Hematopoietic multipotent progenitor cell treated with erythropoietin and hydrocortisone succinate and interleukin-3 and kit ligand, for 15 days (in vitro differentiated cells): ENCODE measurements around the gene MAN1A1.

Experiments used
- DNase-seq: peaks from one replicate; pipeline ENCODE4 v3.0.0-alpha.2; 2015; ENCODE audit warnings: low spot score

The MAN1A1 gene

DNA sequence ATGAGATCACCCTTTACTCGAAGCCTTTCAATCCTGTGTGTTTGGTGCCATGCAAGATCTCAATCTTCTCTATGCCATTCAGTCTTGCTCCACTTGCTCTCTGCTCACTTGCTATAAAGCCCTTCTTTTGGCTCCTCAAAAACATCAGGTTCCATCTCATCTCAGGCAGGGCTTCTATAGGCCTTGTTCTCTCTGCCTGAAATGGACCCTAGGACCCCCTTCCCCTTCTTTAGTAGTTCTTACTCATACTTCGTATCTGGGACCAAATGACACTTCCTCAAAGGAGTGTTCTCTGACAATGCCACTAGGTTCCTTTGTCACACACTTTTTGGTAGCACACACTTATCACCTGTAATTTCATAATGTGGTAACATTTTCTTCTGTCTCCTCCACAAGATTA, 154.4 kb downstream of the MAN1A1 start:
- DNase-seq, result no peak

DNA sequence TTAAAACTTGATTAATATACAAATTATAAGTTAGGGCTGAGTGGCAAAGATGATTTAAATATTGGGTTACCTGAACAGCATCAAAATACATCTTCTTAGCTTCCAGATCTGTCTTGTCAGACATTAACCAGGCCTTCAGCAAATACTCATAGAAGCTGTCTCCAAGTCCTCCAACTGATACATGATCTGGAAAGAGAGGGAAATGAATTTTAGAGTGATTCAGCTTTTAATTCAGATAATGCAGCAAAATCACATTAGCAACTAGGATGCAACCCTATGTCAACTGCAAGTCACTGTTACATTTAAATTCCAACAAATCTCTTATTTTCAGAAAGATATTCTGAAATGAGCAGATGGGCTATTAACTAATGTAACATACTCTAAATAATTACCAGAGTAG, 155.9 kb downstream of the MAN1A1 start:
- DNase-seq, result no peak

DNA sequence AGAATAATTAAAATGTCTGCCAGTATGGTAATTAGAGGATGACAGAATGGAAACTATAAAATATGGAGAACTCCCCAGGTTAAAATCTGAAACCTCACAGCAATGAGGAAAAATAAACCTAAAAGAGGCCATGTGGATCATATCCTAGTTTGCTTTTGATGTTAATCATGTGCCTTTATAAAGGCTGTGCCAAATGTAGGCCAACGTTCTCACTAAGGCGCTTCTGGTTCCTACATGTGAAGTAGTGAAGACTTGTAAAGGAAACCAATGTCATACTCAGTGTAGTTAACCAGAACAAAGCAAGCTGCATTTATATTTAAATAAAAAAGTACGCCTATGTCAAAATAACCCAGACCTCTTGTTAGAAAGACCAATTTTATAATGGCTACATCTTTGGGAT, 157.4 kb downstream of the MAN1A1 start:
- no peak for DNase-seq

DNA sequence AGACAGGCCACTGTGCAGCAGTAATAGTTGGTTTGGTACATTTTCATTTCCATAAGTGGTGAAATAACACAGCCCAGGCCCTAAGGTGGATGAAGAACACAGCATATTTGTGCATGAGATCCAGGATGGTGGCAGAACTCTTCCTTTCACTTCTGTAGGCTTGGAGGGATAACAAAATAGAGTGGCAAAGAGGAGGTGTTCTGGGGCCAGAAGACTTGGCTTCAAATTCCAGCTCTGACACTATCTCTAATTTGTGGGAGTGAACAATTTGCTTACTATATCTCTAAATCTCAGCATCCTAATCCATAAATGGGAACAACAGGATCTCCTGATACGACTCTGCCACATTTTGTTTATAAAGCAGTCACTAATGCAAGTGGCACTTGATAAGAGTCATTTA, 159.4 kb downstream of the MAN1A1 start:
- no peak for DNase-seq

DNA sequence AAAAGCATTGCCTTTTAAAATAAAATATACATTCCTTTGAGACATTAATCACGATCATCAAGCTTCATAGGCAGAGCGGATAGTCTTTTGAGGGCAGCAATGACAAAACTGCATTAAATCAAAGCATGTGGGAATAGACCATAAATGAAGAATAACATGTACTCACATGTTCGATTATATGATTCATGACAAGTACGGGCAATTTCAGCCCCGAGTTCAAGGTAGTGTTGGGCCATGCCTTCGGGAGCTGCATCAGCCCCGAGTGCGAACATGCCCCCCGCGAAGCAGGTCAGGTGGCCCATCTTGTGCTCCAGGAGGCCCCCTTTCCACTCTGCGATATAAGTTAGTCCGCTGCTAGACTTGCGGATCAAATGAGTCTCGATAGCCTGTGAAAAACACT, 160.1 kb downstream of the MAN1A1 start:
- DNase-seq, result no peak

DNA sequence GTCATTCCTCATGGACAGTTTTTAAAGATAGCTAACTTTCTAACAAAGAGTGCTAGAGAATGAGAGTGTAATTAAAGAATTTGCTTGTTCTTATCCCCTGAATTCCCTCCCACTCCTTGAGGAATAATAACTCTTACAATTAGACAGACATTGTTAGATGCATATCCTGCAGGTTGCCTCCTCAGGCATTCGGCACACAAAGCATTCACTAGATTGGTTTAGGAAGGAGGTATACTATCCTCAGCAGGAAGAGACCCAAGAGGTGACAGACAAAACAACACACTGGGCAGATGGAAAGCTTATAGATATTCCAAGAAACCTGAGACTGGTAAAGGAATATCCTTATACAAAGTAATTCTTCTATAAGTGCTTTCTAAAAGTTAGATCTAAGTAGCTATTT, 162.0 kb downstream of the MAN1A1 start:
- DNase-seq, result no peak

DNA sequence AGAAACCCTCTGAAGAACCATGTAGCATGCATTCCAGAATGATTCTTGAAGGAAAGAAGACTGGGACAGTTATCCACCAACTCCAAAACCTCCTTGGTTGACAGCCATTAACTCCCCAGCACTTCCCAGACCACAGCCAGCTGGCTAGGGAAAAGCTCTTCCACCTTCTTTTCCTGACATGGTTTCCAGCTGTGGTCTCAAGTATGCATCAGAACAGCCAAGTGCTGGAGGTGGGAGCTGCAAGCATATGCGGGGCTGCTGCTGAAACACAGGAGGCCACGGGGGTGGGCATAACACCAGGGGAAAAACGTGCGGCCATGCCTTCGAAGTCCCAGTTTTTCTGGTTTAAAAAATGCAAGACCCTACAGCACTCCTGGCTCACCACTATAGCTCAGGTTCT, 163.1 kb downstream of the MAN1A1 start:
- no peak for DNase-seq

DNA sequence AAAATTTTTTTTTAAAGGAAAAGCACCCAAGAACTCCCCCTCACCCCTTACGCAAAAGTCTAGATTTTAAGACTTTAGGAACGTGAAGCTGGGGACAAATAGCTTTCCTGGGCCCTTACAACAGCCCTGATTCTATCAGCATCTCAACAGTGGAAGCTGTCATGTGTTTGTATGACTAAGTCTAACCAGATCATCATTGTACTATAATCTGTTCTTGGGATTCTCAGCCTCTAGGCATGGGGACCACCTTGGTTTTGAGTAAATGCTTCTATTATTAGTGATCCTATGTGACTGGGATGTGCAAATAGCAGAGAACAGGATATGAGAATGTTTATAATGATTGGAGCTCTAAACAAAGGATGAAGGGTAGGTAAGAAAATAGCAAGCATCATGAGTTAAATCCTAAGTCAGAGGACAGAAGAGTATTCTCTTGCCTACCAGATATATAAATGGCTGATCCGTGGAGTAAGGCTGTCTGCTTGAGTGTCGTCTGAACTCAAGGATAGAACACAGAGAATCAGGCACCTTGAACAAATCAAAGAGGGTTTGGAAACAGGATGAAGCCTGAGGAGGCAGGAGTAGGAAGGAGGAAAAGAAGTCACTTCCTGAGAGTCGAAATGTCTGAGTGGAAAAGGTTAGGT, 165.4 kb downstream of the MAN1A1 start:
- DNase-seq, result no peak

DNA sequence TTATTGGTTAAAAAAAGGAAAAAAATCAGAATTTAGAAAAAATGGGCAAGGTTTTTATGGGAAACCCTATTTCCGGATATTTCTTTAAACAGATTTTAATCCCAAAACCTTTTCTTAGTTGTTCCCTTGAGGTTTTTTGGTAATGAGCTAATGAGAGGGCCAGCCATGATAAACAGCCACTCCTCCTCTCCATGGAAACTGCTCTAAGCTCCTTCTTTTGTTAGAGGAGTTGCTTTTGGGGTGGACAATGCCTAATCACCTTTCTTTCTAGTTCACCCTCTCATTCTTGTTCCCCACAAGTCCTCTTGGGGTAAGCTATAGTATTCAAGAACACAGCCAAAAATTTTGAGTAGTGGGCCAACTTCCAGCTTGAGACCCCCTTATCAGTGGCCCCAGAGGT, 166.1 kb downstream of the MAN1A1 start:
- no peak for DNase-seq

DNA sequence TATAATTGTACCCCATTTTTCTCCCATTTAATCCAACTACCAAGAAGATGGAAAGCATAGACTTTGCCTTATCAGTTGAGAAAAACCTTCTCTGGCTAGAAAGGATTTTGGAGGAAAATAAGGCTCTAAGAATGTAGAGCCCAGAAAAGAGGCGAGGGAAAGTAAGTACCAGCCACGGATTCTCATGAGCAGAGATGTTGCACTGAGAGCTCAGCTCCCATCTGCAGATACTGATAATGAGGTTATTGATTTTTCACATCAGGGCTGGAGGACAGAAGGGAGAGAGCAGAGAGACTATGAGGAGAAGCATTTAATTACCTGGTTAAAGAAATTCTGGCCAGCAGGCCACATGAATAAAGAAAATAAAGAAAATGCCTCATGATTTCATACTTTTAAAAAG, 166.7 kb downstream of the MAN1A1 start:
- DNase-seq, result no peak

DNA sequence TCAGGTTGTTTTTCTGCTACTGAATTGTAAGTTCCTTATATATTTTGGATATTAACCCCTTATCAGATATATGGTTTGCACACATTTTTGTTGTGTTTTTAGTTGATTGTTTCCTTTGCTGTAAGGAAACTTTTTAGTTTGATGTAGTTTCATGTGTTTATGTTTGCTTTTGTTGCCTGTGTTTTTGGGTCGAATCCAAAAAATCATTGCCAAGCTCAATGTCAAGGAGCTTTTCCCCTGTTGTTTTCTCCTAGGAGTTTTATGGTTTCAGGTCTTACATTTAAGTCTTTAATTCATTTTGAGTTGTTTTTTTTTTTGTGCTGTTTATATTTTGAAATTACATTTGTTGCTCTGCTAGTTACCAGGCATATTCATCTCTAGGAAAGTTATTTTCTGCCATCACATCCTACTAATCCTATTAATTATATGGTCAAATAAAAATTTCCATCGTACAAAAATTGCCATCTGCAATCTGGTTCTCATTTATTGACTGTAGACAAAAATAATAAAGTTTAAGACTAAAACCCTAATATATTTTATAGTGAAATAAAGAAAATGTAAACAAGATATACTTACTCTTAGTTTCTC, 167.3 kb downstream of the MAN1A1 start:
- no peak for DNase-seq

DNA sequence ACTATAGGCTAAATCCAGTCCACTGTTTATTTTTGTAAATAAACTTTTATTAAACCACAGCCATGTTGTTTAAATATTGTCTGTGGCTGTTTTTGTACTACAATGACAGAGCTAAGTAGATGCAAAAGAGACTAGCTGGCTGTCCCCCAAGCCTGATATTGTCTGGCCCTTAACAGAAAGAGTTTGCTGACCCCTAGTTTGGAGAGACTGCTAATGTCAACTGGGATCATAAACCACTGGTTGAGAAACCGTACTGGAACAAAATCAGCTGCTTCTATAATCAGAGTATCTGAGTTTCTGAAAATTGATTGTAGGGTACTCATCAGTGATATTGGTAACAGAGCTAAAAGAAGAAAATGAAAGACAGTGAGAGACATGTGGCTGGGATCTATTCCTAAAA, 168.5 kb downstream of the MAN1A1 start:
- no peak for DNase-seq

DNA sequence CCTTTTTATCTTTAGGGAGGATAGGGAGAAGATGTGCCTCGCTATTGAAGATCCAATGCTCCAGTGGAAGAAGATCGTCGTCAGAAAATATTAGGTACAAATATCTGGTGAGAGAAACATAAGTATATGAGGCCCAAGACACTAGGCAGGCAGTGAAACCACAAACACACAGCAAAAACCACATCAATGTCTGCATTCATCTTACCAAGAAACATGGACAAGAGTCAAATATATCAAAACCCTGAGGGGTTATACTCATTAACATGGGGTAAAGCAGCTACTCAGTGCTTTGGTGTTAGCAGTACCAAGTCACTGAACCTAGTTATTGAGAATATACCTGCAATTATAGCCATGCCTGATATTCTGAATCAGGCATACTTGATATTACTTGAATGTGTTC, 169.7 kb downstream of the MAN1A1 start:
- no peak for DNase-seq

DNA sequence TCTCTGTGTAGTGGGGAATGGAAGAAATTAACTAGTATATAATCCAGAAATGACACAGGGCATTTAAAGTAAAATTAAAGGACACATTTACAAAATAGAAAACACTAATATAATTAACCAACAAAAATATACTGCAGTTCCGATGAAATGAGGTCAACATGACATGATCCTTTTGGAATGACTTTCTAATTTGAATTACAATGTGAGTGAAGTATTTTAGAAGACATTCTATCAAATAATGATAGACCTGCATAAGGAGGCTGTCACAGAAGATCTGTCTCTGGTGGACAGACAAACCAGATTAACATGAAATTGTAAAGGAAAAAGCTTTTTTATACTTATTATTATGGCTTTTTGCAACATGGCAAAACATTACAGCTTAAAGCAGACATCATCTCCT, 170.5 kb downstream of the MAN1A1 start:
- DNase-seq, result no peak

DNA sequence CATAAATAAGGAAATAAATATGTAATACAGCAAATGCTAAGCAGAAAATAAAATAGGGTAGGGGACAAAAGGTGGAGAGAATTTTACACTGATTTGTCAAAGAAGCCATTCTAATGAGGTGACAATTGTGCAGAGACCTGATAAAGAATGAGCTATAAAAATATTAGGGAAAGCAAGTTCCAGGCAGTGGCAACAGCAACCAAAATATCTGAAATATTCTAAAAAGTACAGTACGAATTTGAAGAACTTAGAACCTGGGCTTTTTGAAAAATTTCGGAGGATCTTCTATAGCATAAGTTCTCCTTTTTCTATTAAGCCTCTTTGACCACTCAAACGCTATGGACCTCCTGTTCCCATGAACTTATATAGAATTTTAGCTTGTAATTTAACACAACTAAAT, 173.1 kb downstream of the MAN1A1 start:
- no peak for DNase-seq

DNA sequence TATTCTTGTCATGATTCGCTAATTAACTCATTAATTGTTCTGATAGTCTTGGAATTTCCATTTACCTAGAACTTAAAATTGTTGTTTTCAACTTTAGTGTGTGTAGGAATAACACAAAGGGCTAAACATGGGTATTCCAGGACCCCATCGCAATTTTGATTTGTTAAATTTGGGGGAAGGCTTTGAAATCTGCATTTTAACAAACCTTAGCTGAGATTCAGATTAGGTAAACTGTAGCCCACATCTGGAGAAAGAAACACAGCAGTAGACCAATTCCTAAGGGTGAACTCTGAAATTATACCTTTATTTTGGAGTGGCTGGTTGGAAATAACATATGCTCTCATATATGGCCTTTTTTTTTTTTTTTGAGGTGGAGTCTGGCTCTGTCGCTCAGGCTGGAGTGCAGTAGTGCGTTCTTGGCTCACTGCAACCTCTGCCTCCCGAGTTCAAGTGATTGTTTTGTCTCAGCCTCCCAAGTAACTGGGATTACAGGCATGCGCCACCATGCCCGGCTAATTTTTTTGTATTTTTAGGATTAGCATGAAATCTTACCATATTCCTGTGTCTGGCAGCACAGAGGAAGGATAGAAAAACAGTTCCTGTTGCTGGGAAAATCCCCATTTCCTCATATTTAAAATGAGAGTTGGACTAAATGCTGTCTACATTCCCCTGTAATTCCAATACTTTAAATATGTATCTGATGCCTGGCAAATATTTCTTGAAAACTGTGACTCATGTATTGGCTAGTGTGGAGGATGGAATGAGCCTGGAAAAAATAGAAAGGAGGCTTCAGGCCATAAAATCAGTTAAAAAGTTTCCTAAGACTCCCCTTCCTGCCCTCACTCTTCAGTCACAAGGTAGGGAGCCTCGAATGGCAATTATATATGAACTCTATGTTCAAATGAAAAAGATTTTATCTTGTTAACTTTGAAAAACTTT, 174.4 kb downstream of the MAN1A1 start:
- DNase-seq, result no peak

DNA sequence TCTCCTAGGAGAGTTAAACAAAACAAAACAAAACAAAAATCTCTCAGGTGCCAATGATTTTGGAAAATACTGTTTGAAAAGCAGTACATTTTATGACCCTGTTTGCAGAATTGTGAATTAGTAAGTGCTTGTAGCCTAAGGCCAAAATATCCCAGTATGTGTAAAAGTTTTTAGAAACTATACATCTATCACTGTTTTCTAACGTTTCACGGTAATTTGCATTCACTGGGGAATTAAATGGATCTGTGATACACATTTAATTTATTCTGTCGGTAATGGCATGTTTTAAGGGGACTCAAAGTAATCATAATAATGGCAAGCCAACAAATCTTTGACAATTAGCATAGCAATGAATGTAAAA, 175.5 kb downstream of the MAN1A1 start:
- DNase-seq, result no peak

DNA sequence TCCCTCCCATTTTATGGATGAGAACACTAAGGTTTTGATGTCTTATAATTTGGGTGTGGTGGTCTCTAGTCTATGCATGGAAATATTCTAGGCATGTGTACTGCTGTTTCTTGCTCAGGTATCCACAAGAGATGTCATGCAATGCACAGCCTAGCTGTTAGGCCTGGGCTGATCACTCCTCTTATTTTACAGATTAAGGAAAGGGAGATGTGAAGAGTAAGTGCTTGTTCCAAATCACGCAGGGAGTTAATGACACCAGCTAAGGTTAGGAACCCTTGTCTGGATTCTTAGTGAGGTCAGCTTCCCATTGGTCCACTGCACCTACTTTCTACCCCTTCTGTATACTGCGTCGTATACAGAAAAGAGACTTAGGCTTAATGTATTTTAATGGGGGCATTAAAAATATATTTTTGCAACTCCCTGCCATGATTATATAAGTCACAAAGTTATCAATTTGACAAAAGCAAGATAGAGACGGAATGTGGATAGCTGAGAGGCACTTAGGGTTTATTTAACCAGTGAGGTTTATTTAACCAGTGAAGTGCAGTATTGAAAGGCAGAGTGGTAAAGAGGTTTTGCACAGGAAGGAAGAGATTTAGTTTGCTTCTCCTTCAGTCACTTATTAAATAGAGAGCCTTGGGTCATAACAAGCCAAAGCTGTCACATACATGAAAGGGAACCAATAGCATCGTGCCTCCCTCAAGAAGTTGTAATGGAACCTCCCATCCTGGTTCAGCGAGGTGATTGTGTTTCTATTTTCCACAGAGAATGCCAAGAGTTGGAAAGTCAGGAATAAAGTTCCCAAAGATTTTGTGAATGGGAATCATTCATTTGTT, 176.1 kb downstream of the MAN1A1 start:
- no peak for DNase-seq

DNA sequence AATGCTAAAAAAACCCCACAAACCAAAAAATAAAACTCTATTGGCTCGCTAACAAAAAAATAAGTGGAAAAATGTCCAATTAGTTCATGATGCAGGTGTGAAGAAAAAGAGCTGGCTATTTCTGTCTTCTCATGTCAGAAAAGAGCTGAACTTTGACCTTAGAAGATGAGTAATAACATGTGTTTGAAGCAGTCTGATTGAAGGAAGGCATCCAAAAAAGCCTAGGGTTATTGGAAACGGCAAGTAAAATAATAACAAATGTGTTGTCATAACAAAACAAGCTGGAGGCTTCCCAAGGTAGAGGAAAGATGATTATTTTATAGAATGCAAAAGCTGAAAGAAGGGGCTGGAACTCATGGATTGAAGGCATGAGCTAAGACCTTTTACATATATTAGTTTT, 176.7 kb downstream of the MAN1A1 start:
- DNase-seq, result no peak

DNA sequence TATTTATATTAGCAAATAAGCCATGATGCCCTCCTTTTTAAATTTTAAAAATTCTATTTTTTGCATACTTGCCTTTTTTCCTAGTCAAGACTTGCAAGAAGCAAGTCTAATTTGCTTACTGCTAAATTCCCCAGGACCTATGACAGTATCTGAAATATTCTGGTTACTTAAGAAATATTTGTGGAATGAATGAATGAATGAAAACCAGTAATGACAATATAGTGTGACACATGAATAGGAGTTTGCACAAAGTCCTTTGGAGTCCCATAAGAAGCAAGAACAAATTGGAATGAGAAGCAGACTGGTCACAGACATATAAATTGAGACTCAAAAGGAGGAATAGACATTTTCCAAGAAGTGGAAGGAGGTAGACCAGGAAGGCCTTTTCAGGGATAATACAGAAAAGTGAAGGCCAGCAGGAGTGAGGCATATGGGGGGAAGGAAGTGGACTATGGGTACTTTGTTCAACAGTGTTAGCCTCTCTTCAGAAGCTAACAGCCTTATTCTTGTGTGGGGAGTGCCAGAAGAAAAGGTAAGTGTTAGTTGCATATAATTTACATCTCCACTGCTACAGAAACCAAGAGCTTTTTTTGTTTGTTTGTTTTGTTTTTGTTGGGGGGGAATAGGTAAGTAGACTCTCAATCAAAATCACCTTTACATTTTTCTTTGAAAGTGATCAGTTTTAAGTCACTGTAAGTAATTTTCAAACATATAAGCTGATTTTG, 177.5 kb downstream of the MAN1A1 start:
- no peak for DNase-seq

DNA sequence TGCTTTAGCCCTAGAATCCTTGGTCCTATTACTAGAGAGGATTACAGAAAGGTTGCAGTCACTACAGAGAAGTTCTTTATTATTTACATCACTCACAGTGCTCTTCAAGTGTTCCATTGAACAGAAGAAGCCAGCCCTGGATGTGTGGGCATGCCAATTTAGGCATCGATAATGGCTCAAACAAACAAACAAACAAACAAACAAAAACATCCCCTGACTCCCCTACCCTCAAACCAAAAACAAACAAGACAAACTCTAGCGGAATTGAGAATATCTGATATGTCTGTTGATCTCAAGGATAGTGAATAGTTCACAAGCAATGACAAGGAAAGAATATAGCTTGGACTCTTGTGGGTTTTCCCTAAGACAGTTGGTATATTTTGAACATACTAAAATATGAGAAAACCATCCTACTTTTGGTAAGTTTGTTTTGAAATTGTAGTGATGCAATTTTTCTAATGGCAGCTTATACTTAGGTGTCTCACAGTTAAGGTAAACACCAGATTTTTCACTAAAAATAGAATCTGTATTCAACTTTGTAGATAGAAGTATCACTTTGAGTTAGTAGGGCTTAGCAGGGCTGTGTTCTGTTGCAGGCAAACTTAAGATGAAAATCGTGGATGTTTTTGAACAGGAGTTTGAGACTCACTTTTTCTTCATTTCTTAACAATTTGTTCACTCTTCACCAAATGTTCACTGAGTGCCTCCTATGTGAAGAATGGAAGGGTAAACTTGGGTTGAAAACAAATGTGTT, 178.3 kb downstream of the MAN1A1 start:
- DNase-seq, result no peak
